Activated T-cell treated with anti-CD3 and anti-CD28 coated beads for 4 hours (primary cell): Measurements from ENCODE around the gene MCU.
"Not testable (repeated sequence)": the region's sequence is repeated elsewhere in the genome, so short reads cannot be mapped to it uniquely, and the experiment has no call there.

ENCODE experiments used
- DNase-seq: peaks from one replicate; pipeline ENCODE4 v3.0.0-alpha.2; 2020

MCU gene

DNA sequence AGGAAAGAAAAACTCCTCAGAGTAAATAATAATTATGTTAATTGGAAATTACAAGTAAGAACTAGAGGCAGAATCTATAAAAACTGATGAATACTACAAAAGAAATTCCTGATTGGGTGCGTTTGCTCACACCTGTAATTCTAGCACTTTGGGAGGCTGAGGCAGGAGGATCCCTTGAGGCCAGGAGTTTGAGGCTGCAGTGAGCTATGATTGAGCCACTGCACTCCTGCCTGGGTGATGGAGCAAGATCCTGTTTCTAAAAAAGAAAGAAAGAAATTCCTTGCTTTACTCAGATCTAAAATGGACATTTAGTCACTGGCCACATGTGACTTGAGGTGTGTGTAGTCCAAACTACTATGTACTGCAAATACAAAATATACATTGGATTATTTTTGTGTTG lies 42.0 kb downstream of the MCU start:
- DNase-seq, result no peak

GRCh38 chr10:72735288-72735936 lies 43.5 kb downstream of the MCU start:
- DNase-seq, result no peak

DNA sequence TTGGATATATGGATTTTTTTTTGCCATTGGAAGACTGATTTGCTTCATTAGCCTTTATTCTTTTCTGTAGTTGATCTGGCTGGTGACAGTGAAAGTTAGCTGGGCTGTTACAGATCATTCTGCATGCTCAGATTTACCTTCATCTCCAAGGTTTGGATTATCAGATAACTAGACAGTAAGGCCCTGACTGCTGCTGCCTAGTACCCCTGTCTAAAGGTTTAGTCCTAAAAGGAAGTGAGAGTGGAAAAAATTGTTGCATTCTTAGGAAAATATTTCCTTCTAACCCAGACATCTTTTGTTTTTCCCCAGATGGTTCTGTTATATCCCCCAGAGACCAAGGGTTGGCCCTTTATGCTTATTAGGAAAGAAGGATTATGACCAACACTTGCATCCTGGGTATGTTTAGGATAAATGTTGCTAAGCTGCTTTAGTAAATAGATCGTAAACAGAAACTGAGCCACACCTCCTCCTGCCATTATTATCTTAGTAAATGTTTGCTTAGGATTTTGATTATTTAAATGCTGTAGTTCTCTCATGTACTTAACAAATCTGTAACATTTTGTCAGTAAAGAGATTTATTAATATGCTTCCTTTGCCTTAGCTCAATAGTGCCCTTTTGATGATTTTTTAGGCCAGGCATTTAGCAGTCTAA lies 44.4 kb downstream of the MCU start:
- no peak for DNase-seq

GRCh38 chr10:72736828-72737220 lies 44.9 kb downstream of the MCU start:
- no peak for DNase-seq

- DNase-seq, result not testable (repeated sequence)
Observed at GRCh38 chr10:72737357-72737756, 45.4 kb downstream of the MCU start.

DNA sequence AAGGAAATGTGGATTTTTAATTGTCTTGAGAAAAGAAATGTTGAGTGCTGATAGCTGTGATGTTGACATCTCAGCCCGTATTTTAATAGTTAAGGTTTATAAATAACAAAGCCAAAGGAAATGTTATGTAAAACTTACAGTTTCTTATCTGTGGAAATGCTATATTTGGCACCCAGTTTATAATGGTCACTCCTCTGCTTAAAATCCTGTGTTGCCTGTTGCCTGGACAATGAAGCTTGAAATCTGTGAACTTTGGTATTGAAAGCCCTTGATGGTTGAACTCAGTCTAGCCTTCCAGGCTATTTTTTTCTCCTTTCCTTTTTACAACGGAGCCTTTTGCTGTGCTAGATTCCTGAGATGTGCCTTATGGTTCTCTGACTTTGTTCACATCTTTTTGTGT lies 46.5 kb downstream of the MCU start:
- DNase-seq, result no peak

DNA sequence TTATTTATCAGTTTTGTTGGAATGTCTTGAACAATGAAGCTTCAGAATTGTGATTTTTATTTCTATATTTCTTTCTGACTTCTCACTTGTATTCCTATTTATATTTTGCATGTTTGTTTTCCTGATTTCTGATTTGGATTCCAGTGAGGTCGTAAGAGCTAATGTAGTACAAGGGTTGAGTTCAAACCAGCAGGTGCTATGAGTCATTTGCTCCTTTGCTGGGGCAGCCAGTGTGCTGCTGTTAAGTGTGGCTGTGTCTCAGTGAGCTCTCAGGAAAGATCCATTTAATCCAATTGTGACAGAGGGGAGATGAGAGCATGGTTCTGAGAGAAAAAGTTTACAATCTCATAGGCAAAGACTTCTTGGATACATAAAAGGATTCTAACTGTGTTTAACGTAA lies 48.6 kb downstream of the MCU start:
- no peak for DNase-seq

GRCh38 chr10:72742092-72742491 lies 50.1 kb downstream of the MCU start:
- DNase-seq, result no peak

- DNase-seq, result no peak
Observed at GRCh38 chr10:72742797-72743196, 50.9 kb downstream of the MCU start.

DNA sequence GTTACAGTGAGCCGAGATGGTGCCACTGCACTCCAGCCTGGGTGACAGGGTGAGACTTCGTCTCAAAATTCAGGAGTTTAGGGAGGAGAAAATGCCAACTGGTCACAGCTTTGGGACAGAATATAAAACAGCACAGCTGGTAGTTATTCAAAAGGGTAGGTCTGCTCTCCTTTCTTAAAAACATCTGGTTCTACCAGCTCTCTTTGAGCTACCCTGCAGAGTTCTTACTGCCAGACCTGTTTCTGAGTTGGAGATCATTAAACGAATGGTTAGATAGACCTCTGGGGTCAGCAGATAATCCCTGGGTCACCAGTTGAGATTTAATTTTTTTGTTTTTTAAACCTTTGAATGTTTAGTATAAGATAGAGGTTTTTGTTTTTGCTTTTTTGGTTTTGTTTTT lies 52.6 kb downstream of the MCU start:
- no peak for DNase-seq

GRCh38 chr10:72746426-72747363 lies 54.8 kb downstream of the MCU start:
- no peak for DNase-seq

- DNase-seq, result no peak
Observed at GRCh38 chr10:72747521-72747920, 55.6 kb downstream of the MCU start.

DNA sequence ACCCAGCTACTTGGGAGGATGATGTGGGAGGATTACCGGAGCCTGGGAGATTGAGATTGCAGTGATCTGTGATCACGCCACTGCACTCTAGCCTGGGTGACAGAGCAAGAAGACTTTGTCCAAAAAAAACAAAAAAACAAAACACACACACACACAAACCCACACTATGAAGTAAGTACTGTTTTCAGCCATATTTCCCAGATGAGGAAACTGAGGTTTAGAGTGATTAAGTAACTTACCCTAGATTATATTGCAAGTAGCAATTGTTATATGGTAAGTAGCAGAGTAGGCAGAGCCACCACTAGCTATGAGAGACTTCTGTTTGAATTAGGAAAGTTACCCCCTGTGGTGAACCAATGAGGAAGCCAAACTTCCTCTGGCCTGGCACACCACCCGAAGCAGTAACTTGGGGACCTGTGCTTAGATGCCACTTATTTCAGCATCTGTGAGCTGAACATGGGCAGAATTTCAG lies 61.9 kb downstream of the MCU start:
- no peak for DNase-seq

DNA sequence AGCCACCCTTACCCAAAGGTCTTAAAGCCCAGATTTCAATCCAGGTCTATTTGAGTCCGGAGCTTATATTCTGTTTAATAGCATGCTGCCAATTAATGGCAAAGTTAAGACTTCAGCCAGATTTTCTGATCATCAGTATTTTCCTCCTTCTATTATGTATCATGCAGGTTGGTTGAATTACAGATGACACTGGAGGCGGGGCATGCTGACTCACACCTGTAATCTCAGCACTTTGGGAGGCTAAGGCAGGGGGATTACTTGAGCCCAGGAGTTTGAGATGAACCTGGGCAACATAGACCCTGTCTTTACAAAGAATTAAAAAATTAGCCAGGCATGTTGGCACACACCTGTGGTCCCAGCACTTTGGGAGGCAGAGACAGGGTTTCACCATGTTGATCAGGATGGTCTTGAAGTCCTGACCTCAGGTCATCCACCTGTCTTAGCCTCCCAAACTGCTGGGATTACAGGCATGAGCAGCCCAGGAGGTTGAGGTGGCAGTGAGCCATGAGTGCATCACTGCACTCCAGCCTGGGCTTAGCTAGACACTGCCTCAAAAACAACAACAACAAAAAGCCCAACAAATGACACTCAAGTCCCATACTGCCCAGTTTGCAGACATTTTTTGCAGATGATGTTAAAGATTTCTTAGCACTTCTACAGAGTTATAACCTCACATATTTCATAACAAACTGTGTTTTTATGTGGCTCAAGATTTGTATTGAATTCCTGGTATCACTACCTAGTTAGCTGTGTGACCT lies 62.5 kb downstream of the MCU start:
- DNase-seq, result no peak

DNA sequence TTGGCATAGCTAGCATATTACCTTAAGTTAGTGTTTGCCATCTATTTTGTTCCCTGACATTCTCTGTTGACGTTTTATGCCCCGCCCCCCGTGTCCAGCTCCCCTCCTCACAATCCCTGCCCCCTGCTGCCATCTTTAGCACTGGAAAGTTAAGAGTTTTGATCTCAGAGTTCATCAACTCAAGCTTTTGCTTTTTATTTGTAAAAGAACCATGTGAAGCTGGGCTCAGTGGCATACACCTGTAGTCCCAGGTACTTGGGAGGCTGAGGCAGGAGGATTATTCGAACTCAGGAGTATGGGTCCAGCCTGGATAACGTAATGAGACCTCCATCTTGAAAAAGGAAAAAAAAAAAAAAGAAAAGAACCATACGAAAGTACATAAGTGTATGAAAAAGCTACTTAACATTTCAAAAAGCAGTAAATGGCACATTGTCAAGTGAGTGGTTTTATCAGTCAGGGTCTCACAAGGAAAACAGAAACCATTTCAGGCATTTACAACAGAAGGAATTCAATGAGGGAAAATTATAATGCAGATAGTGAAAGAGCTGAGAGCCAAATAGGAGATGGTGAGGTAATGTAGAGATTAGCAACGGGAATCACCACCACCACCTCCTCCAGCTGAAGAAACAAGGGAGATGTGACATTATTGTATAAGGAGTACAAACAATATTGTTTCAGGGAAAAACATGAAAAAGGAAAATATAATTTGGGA lies 64.9 kb downstream of the MCU start:
- DNase-seq, result no peak

DNA sequence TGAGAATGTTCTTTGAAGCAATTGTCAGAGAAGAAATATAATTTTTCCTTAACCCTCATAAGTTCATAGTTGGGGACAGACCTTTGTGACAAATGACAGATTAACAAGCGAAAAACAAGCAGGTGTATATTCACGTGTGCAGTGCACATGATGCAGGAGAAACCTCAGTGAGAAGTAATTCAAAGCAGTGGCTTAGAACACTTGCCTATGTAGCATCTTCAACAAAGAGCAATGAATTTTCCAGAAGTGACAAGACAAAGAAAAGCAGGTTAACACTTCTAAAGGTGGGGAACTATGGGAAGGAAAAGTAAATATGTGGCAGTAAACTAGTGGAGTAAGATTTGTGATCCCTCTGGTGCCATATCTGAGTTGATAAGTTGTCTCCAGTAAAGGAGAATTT lies 65.8 kb downstream of the MCU start:
- no peak for DNase-seq

- DNase-seq, result not testable (repeated sequence)
Observed at GRCh38 chr10:72758930-72759329, 67.0 kb downstream of the MCU start.

GRCh38 chr10:72759584-72759983 lies 67.6 kb downstream of the MCU start:
- no peak for DNase-seq

DNA sequence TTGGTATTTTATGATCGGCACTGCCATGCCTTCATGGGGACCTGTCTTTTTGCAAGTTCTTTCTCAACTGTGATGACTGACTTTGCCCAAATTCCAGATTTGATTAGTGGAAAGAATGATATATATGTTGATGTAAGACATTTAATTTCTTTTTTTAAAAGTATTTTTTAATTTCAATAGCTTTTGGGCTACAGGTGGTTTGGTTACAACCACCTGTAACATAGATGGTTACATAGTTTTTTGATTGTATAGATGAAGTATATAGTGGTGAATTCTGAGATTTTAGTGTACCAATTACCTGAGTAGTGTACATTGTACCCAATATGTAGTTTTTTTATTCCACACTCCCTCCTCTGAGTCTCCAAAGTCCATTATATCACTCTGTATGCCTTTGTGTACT lies 69.6 kb downstream of the MCU start:
- no peak for DNase-seq

GRCh38 chr10:72762042-72762441 lies 70.1 kb downstream of the MCU start:
- no peak for DNase-seq

DNA sequence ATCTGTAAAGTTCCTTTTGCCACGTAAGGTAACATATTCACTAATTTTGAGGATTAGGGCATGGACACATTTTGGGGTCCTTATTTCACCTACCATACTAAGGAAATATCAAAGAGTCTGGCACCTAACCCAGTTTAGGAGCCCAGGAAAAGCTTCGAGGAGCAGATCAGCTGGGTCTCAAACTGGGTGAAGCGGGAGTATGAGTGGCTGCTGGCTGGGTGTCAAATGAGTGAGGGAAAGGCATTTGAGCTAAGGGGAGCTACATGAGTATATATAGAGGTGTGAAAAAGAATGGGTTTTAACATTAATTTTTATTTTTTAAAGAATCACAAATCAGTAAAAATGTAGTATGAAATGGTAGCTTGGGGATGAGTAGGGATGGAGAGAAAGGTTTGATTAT lies 71.3 kb downstream of the MCU start:
- no peak for DNase-seq

GRCh38 chr10:72764151-72764550 lies 72.2 kb downstream of the MCU start:
- no peak for DNase-seq
